HUES48 (cell line): Measurements from ENCODE around the gene MEIS1.

ENCODE experiments used
- H3K27ac ChIP-seq: one replicate; pipeline ENCODE4 v1.7.0; 2013; ENCODE audit warnings: low read depth, low read length, inconsistent platforms
- H3K27me3 ChIP-seq: 2 replicates; pipeline ENCODE4 v1.6.1; 2013; ENCODE audit warnings: mild to moderate bottlenecking, low read length; ENCODE audit not compliant: control insufficient read depth, insufficient read depth
- H3K36me3 ChIP-seq: 2 replicates; pipeline ENCODE4 v1.6.1; 2013; ENCODE audit warnings: low read length; ENCODE audit not compliant: control insufficient read depth, insufficient read depth
- H3K4me1 ChIP-seq: 2 replicates; pipeline ENCODE4 v1.6.1; 2013; ENCODE audit warnings: mild to moderate bottlenecking, low read length; ENCODE audit not compliant: control insufficient read depth, insufficient read depth
- H3K4me3 ChIP-seq: 2 replicates; pipeline ENCODE4 v1.5.1; 2013; ENCODE audit warnings: mild to moderate bottlenecking, low read depth, low read length
- H3K9ac ChIP-seq: 2 replicates; pipeline ENCODE4 v1.6.1; 2013; ENCODE audit warnings: mild to moderate bottlenecking, low read depth, low read length, moderate library complexity
- H3K9me3 ChIP-seq: 2 replicates; pipeline ENCODE4 v1.6.1; 2013; ENCODE audit warnings: low read length; ENCODE audit not compliant: control insufficient read depth, insufficient read depth

Gene MEIS1

DNA sequence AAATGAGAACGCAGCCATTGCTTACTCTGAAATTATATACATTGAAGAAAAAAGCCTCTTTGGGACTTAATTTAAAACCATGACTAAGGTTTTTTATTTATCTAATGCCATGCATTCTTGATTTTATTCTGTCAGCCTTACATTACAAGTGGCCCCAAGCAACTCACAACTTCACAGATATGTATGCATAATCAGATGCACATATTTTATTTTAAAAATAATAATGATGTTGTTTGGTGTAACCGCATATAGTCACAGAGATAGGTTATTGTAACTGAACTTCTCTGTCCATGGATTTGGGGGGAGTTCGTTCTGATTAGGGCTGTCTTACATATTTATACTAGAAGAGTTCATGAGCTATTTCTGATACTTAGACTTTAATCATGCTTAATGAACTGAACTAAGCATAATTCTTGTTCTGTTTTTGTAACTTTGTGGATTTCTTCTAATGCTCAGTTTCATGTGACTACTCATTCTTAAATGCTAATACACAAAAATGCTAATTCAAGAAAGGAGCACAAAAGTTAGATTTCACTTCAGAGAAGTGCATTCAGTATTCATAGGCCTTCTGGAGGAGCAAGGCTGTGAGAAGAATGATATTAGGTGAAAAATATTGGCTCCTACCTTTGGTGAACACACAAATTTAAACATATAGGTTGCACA lies 26.2 kb downstream of the MEIS1 start:
- Histone ChIP-seq H3K4me1 (no peaks in the 10 kb centered on the region), H3K36me3 (no peaks in the 10 kb centered on the region), H3K27me3 (0 out of 2 replicates have a peak, but pooled peaks cover 3% of the 10 kb centered on the region), H3K9ac (no peak overlapping the region), H3K4me3 (no peak overlapping the region), H3K9me3 (no peaks in the 10 kb centered on the region), H3K27ac (no peak overlapping the region)

DNA sequence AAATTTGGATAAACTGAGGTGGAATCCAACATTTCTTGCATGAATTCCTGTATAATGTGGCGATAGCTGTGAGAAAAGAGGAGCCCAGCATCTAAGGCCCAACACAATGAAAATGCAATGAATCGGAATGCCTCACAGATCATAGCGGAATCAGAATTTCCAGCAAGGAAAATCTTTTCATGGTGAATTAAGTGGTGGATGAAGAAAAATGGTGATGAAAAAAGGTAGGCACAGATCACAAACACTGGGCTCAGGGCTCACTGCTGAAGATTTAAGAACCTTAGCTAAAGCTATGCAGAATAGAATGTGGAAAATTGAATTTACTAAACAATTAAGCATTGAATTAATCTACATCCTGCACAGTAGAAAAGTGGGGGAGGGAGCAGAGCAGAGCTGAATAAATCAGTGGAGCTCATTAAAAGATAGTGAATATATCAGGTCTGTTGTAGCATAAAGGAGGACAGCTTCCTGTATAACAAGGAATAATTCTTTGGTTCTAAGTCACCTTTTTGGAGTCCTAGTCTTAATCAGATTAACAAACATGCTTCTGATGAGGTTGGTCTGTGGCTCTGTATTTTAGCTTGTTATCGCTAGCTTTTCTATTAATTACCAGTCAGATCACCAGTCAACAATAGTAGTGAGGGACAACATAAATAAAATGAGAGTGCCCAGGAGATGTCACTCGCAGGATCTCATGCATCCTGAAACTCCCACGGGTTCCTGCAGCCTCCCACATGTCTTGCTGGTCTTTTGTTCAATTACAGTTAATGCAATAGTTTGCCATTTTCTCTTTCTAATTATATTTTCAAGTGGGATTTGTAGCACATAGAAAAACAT lies 27.0 kb downstream of the MEIS1 start:
- Histone ChIP-seq H3K36me3 (no peaks in the 10 kb centered on the region), H3K9ac (no peak overlapping the region), H3K9me3 (no peaks in the 10 kb centered on the region), H3K4me3 (no peak overlapping the region), H3K27me3 (no peaks in the 10 kb centered on the region), H3K4me1 (no peaks in the 10 kb centered on the region), H3K27ac (no peak overlapping the region)

DNA sequence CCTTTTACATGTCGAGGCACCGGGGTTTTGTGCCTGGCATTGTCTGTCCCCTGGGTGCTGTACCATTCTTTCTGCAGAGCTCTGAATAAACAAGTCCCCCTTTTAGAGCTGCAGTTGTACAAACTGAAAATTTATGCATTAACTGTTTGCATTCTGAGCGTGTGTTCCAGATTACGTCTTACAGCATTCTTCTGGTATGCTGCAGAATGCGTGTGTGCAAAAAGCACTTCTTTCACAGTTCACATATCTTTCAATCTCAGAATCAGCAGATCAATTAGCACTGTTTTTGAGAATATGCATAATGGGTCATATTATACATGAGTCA lies 27.5 kb downstream of the MEIS1 start:
- no peaks in the 10 kb centered on the region for H3K9me3 ChIP-seq
- H3K4me3 ChIP-seq: no peak overlapping the region
- H3K4me1 ChIP-seq: no peaks in the 10 kb centered on the region
- no peaks in the 10 kb centered on the region for H3K36me3 ChIP-seq
- H3K9ac ChIP-seq: no peak overlapping the region
- no peak overlapping the region for H3K27ac ChIP-seq
- H3K27me3 ChIP-seq: no peaks in the 10 kb centered on the region

DNA sequence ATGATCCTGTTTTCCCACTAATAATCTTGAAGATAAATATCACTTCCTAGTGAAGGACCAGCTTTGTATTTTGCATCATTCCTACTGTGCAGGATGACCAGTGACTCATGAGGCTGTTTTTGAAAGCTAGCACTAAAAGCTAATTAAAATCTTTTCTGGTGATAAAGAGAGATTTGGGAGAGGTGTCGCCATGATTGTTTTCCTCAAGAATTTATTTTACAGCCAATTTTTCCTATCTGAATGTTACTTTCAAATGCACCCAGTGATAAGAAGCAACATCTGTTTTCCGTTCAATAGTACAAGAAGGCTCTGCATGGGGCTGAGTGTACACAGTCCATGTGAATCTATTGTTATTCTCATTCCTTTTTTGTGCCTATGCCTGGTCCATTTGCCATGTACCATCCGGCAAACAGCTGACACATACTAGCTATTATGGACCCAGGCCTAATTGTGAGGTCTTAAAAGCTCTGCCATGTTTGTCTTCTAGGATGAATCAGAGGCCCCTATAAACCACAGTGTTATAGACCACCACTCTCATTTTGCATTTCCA lies 28.4 kb downstream of the MEIS1 start:
- H3K9me3 ChIP-seq: no peaks in the 10 kb centered on the region
- H3K4me1 ChIP-seq: no peaks in the 10 kb centered on the region
- H3K36me3 ChIP-seq: no peaks in the 10 kb centered on the region

DNA sequence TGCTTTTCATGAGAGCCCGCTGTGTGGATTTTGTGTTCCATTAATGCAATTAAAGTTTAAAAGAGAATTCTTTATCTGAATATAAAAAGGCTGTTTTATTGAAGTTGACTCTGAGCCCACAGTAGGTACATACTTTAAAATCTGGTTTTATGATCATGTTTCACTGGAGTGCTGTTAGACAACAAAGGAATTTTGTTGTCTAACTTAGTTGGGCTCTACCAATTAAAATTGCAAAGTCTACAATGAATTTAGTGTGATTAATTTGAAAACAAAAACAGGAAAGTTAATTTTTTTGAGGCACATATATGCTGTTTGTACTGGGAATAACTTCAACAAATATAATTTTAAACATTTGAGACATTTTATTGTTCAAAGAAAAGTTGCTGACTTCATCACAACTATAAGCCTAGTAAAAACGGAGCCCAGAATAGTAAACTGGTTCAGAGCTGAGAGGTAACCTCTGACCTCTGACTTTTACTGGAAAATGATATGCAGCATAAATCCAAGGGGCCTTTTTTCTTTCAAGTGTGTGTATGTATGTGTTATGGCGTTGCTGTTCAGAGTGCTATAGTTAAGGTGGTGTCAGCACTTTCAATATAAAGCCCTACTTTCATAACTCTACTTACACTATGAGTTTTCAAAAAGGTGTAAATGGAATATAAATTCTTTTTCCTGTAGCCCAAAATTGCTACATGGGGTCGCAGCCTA lies 30.2 kb downstream of the MEIS1 start:
- H3K9ac ChIP-seq: no peak overlapping the region
- H3K4me3 ChIP-seq: no peak overlapping the region
- no peaks in the 10 kb centered on the region for H3K9me3 ChIP-seq
- H3K36me3 ChIP-seq: no peaks in the 10 kb centered on the region
- H3K27me3 ChIP-seq: no peaks in the 10 kb centered on the region
- H3K4me1 ChIP-seq: peaks cover 14% of the 10 kb centered on the region
- no peak overlapping the region for H3K27ac ChIP-seq

More for the DNA sequence above, 28.4 kb downstream of the MEIS1 start:
- Histone ChIP-seq H3K27ac (no peak overlapping the region), H3K27me3 (no peaks in the 10 kb centered on the region), H3K4me3 (no peak overlapping the region), H3K9ac (no peak overlapping the region)

DNA sequence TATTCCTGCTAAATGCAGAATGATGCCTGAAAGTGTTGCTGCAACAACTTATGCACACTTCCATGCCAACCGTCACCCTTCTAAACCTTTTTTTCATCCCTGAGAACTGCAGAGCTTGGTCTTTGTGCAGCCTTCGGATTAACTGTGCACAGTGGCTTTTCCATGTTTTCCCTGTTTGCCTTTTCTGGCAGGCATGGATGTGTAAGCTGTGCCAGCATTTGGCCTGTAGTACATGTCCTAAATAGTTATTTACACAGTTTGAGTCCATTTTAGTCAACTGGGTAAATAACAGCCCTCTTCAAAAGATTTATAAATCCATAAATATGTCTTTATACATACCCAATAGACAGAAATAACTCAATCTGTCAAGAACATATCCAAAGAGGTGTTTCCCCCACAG lies 31.5 kb downstream of the MEIS1 start:
- Histone ChIP-seq H3K36me3 (no peaks in the 10 kb centered on the region), H3K27me3 (no peaks in the 10 kb centered on the region), H3K4me3 (no peak overlapping the region), H3K9ac (no peak overlapping the region), H3K9me3 (no peaks in the 10 kb centered on the region), H3K4me1 (peaks cover 15% of the 10 kb centered on the region), H3K27ac (no peak overlapping the region)

DNA sequence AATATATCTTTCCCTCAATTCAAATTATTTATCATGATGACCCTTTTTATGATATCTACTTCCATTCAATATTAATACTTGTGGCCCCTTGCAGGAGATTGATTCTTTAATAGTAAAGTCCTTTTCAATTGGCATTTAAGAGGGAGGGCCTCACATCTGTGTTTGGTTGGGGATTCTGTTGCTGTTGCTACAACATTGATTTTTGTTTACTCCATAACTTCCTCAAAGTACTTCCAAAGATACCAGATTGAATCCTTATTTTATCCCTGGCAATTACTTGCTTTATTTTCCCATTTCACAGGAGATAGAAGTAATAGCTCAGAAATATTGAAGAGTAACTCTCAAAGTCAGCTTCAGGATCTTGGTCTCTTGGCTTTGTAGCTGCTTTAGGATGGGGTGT lies 32.8 kb downstream of the MEIS1 start:
- Histone ChIP-seq H3K27ac (no peak overlapping the region), H3K9ac (no peak overlapping the region), H3K4me1 (peaks cover 15% of the 10 kb centered on the region), H3K4me3 (no peak overlapping the region), H3K27me3 (no peaks in the 10 kb centered on the region), H3K36me3 (no peaks in the 10 kb centered on the region), H3K9me3 (no peaks in the 10 kb centered on the region)

DNA sequence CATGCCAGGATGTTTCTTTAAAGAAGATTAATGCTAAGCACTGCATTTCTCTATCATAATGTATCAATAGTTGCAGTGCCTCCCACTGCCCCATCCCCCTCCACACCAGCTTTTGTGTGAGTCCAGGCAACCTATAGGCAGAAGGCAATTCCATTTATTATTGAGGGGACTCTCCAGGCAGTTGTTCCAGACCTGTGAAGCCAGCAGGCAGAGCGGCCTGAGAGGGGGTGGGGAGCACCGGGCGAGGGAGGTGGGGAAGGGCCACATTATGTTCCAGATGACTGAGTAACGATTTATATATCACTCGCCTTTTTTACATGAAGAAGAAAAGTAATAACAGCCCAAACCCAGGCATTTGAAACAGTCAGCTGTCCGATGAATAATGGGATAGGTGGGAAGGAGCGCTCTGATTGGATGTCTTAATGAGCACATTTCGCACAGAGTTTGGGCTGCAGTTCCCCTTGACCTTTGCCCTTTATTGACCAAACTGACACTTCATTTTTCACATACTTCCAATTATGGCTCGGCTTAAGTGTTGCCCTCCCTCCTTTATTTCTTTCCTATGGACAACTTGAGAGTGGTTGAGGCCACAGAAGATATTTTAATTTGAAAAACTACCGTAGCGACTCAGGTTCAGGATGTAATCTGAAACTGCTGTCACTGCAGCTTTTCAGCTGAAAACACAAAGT lies 34.4 kb downstream of the MEIS1 start:
- H3K27me3 ChIP-seq: no peaks in the 10 kb centered on the region
- no peak overlapping the region for H3K9ac ChIP-seq
- peaks cover 16% of the 10 kb centered on the region for H3K4me1 ChIP-seq
- no peaks in the 10 kb centered on the region for H3K36me3 ChIP-seq
- no peak overlapping the region for H3K27ac ChIP-seq
- no peak overlapping the region for H3K4me3 ChIP-seq
- no peaks in the 10 kb centered on the region for H3K9me3 ChIP-seq

DNA sequence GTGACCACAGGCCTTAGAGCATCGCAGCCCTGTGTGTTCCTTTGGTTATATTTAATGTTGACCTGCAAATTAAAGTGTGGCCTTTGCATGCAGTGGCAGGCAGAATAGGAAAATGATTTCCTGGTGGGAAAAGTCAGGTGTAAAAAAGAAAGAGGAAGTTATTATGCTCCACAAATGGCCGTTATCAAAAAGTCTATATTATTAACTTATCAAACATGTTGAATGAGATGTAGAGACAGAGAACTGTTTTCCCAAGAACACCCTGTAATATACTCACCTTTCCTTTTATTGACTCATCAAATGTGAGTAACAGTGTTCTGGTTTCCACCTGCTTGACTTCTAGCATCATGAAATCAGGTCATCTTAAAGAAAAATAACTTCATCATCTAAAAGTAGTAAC lies 35.3 kb downstream of the MEIS1 start:
- Histone ChIP-seq H3K4me3 (no peak overlapping the region), H3K36me3 (no peaks in the 10 kb centered on the region), H3K27ac (no peak overlapping the region), H3K9me3 (no peaks in the 10 kb centered on the region), H3K4me1 (peaks cover 20% of the 10 kb centered on the region), H3K27me3 (no peaks in the 10 kb centered on the region), H3K9ac (no peak overlapping the region)

DNA sequence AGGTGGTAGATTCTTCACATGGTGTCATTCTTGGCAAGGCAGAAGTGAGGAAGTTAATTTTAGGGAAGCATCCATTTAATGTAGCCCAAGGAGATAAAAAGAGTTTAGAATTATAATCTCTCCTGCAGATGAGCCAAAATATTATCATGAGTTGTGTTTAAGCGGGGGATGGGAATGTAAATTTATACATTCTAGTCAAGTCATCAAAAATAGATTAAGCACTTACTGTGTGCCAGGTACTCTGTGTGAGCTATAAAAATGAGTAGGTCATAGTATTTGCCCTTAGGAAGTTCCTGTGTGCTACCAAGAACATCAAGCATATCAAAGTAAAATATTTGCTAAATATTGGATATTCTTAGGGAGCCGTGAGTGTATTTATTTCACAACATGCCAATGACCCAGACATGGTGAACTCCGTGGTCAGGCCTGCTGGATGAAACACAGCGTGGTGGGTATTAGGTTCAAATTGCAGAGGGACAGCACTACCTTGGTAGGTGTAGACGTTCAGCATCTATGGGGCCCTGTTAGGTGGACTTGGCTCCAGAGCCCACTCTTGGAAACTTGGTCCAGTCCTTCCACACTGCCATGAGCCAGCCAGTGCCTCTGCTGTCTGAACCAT lies 37.4 kb downstream of the MEIS1 start:
- no peaks in the 10 kb centered on the region for H3K36me3 ChIP-seq
- H3K27me3 ChIP-seq: no peaks in the 10 kb centered on the region
- H3K27ac ChIP-seq: no peak overlapping the region
- peaks cover 20% of the 10 kb centered on the region for H3K4me1 ChIP-seq
- H3K9ac ChIP-seq: no peak overlapping the region
- no peak overlapping the region for H3K4me3 ChIP-seq
- H3K9me3 ChIP-seq: no peaks in the 10 kb centered on the region
